Astrocyte (in vitro differentiated cells and primary cell): ENCODE results near the gene GBX1. TPM values are rescaled to one million over a fixed set of nuclear protein-coding genes. Genes with fewer than 3 reads are reported as not detected.

Experiments
- DNase-seq: peaks from one replicate; pipeline ENCODE4 v3.0.0-alpha.2; 2010; ENCODE audit warnings: low read depth
- FAIRE-seq: peaks from 2 replicates; lab custom pipeline; 2011; peaks lifted over from hg19 to GRCh38; lab: Jason Lieb, UNC
- H2AFZ ChIP-seq: 2 replicates; pipeline ENCODE4 v1.6.0; 2012; ENCODE audit warnings: low read depth, low read length, inconsistent platforms
- H3K27ac ChIP-seq: 2 replicates; pipeline ENCODE4 v1.5.1; 2011; ENCODE audit warnings: low read depth, low read length, inconsistent platforms
- H3K27me3 ChIP-seq: 2 replicates; pipeline ENCODE4 v1.6.0; 2011; ENCODE audit warnings: low read length, inconsistent platforms; ENCODE audit not compliant: insufficient read depth
- H3K36me3 ChIP-seq: 2 replicates; pipeline ENCODE4 v1.5.1; 2011; ENCODE audit warnings: low read length, inconsistent platforms; ENCODE audit not compliant: insufficient read depth
- H3K4me1 ChIP-seq: 2 replicates; pipeline ENCODE4 v1.5.1; 2011; ENCODE audit warnings: low read length, inconsistent platforms; ENCODE audit not compliant: insufficient read depth
- H3K4me2 ChIP-seq: 2 replicates; pipeline ENCODE4 v1.6.0; 2012; ENCODE audit warnings: low read length, inconsistent platforms
- H3K4me3 ChIP-seq: 2 replicates; pipeline ENCODE4 v1.5.1; 2011; ENCODE audit warnings: low read depth, mild to moderate bottlenecking, low read length, inconsistent platforms; ENCODE audit not compliant: insufficient read depth
- H3K79me2 ChIP-seq: 2 replicates; pipeline ENCODE4 v1.6.0; 2012; ENCODE audit warnings: mild to moderate bottlenecking, low read length, inconsistent platforms; ENCODE audit not compliant: insufficient read depth
- H3K9ac ChIP-seq: 2 replicates; pipeline ENCODE4 v1.6.0; 2012; ENCODE audit warnings: mild to moderate bottlenecking, low read length, inconsistent platforms
- H3K9me3 ChIP-seq: 2 replicates; pipeline ENCODE4 v1.5.1; 2012; ENCODE audit warnings: low read depth, mild to moderate bottlenecking, low read length, inconsistent platforms; ENCODE audit not compliant: insufficient read depth
- H4K20me1 ChIP-seq: 2 replicates; pipeline ENCODE4 v1.6.0; 2012; ENCODE audit warnings: low read length, inconsistent platforms; ENCODE audit not compliant: insufficient read depth
- H3K27ac Mint-ChIP-seq: one replicate; pipeline ENCODE4 v1.8.0; 2021; ENCODE audit warnings: mild to moderate bottlenecking, mixed read lengths; ENCODE audit not compliant: unreplicated experiment
- H3K27me3 Mint-ChIP-seq: one replicate; pipeline ENCODE4 v1.8.0; 2021; ENCODE audit warnings: low read depth, mixed read lengths; ENCODE audit not compliant: unreplicated experiment
- H3K36me3 Mint-ChIP-seq: one replicate; pipeline ENCODE4 v1.8.0; 2021; ENCODE audit warnings: low read depth, mixed read lengths; ENCODE audit not compliant: unreplicated experiment
- H3K4me1 Mint-ChIP-seq: one replicate; pipeline ENCODE4 v1.8.0; 2021; ENCODE audit warnings: low read depth, mixed read lengths; ENCODE audit not compliant: unreplicated experiment
- H3K4me3 Mint-ChIP-seq: one replicate; pipeline ENCODE4 v1.8.0; 2021; ENCODE audit warnings: mild to moderate bottlenecking, moderate library complexity, mixed read lengths; ENCODE audit not compliant: unreplicated experiment
- H3K9me3 Mint-ChIP-seq: one replicate; pipeline ENCODE4 v1.8.0; 2021; ENCODE audit warnings: mild to moderate bottlenecking, mixed read lengths; ENCODE audit not compliant: unreplicated experiment
- CTCF ChIP-seq: IDR thresholded peaks from 2 replicates; pipeline ENCODE4 v1.5.1; 2011; ENCODE audit warnings: low read depth, mild to moderate bottlenecking, inconsistent platforms, low read length, moderate library complexity; ENCODE audit not compliant: insufficient read depth
- EZH2 ChIP-seq: IDR thresholded peaks from 2 replicates; pipeline ENCODE4 v1.6.1; 2012; ENCODE audit warnings: mild to moderate bottlenecking, low read length, inconsistent platforms; ENCODE audit not compliant: insufficient read depth
- total RNA-seq: library from RNA; stranded (reverse); gene quantifications from 2 replicates; pipeline ENCODE4 v1.2.1, GENCODE V29; 2021

The GBX1 gene
- total RNA-seq, 1 donor from 2014 or later, result not detected

- no peak for TF ChIP-seq EZH2
- TF ChIP-seq CTCF, result no peak
- H3K9me3 ChIP-seq, result no peaks in the 10 kb centered on the region
- Mint-ChIP-seq H3K9me3 (no peaks in the 10 kb centered on the region), H3K4me3 (no peak overlapping the region), H3K36me3 (peaks cover 17% of the 10 kb centered on the region), H3K27me3 (no peaks in the 10 kb centered on the region), H3K4me1 (peaks cover 2% of the 10 kb centered on the region), H3K27ac (no peak overlapping the region)
- H4K20me1 ChIP-seq, result peaks cover 36% of the 10 kb centered on the region
- no peaks in the 10 kb centered on the region for H3K27me3 ChIP-seq
- H3K4me2 ChIP-seq, result no peak overlapping the region
- H3K4me3 ChIP-seq, result no peak overlapping the region
- FAIRE-seq (no peak), DNase-seq (no peak)
- H3K36me3 ChIP-seq, result peaks cover 16% of the 10 kb centered on the region
- no peak overlapping the region for H2AFZ ChIP-seq
- no peak overlapping the region for H3K27ac ChIP-seq
- no peaks in the 10 kb centered on the region for H3K79me2 ChIP-seq
- H3K9ac ChIP-seq, result no peak overlapping the region
- no peaks in the 10 kb centered on the region for H3K4me1 ChIP-seq
Observed at GRCh38 chr7:151133266-151133985, 34.1 kb downstream of the GBX1 start.

GRCh38 chr7:151132461-151133205 lies 34.9 kb downstream of the GBX1 start:
- no peak overlapping the region for H3K4me2 ChIP-seq
- H3K4me3 Mint-ChIP-seq, result no peak overlapping the region
- no peaks in the 10 kb centered on the region for H3K27me3 ChIP-seq
- H4K20me1 ChIP-seq, result peaks cover 43% of the 10 kb centered on the region
- no peak overlapping the region for H2AFZ ChIP-seq
- FAIRE-seq, result no peak
- peaks cover 22% of the 10 kb centered on the region for H3K36me3 Mint-ChIP-seq
- H3K9me3 Mint-ChIP-seq, result no peaks in the 10 kb centered on the region
- H3K27me3 Mint-ChIP-seq, result no peaks in the 10 kb centered on the region
- no peak overlapping the region for H3K9ac ChIP-seq
- no peak overlapping the region for H3K4me3 ChIP-seq
- H3K4me1 Mint-ChIP-seq, result peaks cover 2% of the 10 kb centered on the region
- no peaks in the 10 kb centered on the region for H3K9me3 ChIP-seq
- DNase-seq, result no peak
- no peak overlapping the region for H3K27ac ChIP-seq
- no peaks in the 10 kb centered on the region for H3K4me1 ChIP-seq
- no peak overlapping the region for H3K27ac Mint-ChIP-seq
- no peak for TF ChIP-seq CTCF
- no peak for TF ChIP-seq EZH2
- H3K36me3 ChIP-seq, result peaks cover 16% of the 10 kb centered on the region
- no peaks in the 10 kb centered on the region for H3K79me2 ChIP-seq
